ENCODE measurements around the gene OXT. TPM values are rescaled to one million over a fixed set of nuclear protein-coding genes. Genes with fewer than 3 reads are reported as not detected.
"Not testable (repeated sequence)": the region's sequence is repeated elsewhere in the genome, so short reads cannot be mapped to it uniquely, and the experiment has no call there.

OXT gene
- polyA plus RNA-seq (2013, experiment 1 of 2; ENCODE audit: insufficient read length), result not detected
- polyA plus RNA-seq (2013, experiment 2 of 2; ENCODE audit: insufficient read length), result not detected

DNA sequence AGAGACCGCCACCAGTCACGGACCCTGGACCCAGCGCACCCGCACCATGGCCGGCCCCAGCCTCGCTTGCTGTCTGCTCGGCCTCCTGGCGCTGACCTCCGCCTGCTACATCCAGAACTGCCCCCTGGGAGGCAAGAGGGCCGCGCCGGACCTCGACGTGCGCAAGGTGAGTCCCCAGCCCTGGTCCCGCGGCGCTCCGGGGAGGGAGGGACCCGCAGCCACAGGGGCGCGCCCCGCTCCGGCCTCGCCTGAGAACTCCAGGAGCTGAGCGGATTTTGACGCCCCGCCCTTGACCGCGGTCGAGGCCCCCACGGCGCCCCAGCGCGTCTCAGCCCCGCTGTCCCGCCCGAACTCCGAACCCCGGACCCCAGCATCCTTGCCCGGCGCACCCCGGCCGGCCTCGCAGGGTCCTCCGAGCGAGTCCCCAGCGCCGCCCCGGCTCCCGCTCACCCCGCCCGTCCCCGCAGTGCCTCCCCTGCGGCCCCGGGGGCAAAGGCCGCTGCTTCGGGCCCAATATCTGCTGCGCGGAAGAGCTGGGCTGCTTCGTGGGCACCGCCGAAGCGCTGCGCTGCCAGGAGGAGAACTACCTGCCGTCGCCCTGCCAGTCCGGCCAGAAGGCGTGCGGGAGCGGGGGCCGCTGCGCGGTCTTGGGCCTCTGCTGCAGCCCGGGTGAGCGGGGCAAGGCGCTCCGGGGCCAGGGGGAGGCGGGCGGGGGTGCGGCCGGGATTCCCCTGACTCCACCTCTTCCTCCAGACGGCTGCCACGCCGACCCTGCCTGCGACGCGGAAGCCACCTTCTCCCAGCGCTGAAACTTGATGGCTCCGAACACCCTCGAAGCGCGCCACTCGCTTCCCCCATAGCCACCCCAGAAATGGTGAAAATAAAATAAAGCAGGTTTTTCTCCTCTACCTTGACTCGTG lies at the start of gene OXT:
Gene OXT (plus strand): TSS at position 11 of the 920 bp plus-strand sequence. CDS start 36 bp downstream, at position 47.
- peak; percentile 47 for DNase-seq

DNA sequence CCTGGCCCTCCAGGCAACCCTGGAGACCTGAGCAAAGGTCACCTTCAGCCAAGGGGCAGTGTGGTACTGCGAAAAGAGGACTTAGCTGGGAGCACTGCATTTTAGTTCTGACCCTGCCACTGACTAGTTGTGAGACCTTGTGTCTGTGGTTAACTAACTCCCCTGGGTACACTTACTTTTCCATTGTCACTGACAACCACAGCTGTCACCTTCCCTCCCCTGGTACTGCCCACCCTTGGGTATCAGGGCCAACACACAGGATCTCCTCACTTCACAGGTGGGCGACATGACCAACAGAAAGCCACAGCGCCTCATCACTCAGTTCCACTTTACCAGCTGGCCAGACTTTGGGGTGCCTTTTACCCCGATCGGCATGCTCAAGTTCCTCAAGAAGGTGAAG lies 49.6 kb upstream of the OXT start:
- no peak for DNase-seq

DNA sequence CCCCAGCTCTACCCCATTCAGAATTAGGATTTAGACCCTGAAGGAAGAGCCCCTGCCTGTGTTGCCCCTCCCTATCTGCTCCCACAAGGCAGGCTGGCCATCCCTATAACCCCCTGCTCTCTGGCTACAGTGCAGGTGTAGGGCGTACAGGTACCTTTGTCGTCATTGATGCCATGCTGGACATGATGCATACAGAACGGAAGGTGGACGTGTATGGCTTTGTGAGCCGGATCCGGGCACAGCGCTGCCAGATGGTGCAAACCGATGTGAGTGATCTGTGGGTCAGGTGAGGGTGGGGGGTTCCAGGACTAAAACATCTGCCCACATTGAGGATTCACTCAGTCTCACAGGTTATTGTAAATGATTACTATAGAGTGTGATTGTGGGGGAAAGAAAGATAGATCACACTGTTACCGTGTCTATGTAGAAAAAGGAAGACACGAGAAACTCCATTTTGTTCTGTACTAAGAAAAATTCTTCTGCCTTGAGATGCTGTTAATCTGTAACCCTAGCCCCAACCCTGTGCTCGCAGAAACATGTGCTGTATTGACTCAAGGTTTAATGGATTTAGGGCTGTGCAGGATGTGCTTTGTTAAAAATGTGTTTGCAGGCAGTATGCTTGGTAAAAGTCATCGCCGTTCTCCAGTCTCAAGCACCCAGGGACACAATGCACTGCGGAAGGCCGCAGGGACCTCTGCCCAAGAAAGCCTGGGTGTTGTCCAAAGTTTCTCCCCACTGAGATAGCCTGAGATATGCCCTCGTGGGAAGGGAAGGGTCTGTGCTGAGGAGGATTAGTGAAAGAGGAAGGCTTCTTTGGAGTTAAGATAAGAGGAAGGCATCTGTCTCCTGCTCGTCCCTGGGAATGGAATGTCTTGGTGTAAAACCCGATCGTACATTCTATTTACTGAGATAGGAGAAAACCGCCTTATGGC lies 48.6 kb upstream of the OXT start:
- not testable (repeated sequence) for DNase-seq

DNA sequence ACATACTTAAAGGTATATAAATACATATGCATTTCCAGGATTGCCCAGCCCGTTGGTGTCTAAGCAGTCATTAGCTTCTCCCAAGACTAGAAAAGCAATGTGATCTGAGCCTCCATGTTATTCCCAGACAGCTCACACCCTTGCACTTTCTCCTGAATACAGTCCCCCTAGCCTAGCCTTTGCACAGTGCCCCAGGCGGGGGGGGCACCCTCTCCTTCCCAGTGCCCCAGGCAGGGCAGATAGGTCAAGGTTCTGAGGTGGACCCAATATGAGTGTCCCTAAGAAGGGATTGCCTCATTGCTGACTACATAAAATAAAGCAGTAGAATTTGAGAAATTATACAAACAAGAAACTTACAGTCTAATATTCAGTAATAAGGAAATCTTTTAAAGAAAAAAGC lies 43.4 kb upstream of the OXT start:
- no peak for DNase-seq

DNA sequence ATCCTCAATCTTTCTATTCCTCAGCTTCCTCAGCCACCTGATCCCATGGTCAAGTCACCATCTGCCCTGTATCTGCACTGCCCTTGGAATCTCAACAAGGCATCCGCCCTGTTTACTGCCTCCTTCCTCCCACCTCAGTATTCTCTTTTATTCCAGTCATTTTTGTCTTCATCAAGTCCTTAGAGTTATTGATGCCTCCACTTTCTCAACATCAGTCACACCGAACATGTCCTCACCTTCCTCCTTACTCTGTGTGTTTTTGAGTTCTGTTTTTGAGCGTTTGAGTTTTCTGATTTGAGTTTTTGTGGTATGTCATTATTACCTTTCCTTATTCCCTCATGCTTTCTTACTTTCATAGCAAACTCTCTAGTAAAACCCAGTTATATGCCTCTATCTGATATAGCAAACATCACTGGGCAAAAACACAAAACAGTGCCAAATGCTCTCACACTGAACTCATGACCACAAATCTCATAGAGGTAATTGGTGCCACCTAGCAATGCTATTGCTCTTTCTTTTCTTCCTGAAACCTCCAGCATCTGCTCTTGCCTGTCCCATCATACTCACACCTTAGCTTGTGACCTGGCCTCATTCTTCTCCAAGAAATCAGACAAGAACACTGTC lies 39.8 kb upstream of the OXT start:
- no peak for DNase-seq

DNA sequence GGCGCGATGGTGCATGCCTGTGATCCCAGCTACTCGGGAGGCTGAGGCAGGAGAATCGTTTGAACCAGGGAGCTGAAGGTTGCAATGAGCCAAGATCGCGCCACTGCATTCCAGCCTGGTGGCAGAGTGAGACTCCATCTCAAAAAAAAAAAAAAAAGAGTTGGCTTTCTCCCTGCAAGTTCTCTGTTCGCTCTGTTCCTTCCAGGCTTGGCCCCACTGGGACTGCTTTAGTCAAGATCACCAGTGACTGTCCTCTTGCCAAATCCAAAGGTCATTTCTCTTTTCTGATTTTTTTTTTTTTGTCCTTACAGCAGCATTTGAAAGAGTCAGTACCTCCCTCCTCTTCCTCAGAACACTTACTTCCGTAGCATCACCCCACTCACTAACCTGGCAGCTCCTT lies 38.8 kb upstream of the OXT start:
- DNase-seq, result no peak

DNA sequence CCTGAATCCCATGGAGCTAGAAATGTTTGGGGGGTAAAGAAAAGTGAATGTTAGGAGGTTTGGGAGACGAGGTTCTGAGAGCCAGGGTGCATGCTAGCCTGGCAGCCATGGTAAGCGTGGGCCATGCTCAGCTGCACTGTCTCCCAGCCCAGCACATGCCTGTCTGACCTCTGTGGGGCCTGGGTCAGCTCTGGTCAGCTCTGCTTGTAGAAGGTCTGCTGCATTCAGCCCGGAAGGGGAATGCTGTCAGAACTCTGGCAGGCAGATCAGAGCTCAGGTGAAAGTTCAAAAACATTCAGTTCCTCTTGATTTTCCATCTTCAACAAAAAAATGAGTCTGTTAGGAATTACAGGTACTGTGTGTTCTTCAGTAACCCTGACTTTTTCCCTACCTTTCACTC lies 33.8 kb upstream of the OXT start:
- DNase-seq, result no peak

DNA sequence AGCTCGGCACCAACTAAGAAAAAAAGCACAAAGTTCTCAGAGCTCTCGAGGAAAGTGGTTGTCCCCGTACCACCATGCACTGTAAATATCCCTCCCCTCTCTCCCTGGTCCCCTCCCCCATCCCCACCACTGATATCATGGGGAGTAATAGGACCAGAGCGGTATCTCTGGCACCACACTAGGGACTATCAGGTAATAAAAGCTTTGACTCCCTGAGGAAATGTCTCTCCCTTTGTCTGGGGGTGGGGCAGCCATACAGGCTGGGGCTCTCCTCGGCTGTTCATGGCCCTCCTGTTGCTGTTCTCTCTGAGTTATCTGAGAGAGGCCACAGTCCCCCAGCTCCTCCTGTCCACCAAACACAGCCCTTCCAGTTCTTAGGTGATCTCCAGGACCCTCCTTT lies 33.0 kb upstream of the OXT start:
- DNase-seq, result no peak

DNA sequence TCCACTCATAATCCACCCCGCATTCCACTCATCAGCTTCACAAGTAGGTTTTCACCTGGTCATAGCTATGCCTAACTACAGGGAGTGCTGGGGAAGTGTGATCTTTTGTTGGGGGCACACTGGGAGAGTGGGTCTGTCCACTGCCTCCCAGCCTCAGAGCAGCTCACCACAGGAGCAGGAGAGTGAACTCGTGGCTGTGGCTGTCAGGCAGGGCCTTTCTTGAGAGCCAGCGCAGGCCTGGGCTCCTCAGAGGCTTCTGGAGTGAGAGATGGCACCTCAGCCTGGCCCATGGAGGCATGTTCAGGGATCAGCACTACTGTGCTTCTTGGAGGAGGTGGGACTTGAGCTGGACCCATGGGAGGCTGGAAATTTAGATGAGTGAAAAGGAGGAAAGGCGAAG lies 32.0 kb upstream of the OXT start:
- no peak for DNase-seq

DNA sequence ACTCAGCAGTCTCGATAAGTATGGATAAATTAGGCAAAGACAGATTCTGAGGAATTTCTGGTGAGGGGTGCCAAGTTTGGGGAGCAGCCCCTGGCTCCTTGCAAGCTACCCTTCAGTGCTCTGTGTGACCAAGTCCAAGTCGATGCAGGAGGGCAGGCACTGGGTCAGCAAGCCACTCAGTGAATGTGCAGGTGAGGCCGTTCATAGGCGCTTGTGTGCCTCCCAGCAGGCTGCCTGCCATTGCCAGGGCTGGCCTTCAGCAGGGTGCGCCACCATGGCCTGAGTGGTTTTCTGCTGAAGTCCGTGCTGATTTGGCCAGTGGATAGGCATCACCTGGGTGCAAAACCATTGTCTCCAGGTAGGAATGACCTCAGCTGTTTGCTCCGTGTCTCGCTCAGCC lies 31.3 kb upstream of the OXT start:
- DNase-seq, result no peak

DNA sequence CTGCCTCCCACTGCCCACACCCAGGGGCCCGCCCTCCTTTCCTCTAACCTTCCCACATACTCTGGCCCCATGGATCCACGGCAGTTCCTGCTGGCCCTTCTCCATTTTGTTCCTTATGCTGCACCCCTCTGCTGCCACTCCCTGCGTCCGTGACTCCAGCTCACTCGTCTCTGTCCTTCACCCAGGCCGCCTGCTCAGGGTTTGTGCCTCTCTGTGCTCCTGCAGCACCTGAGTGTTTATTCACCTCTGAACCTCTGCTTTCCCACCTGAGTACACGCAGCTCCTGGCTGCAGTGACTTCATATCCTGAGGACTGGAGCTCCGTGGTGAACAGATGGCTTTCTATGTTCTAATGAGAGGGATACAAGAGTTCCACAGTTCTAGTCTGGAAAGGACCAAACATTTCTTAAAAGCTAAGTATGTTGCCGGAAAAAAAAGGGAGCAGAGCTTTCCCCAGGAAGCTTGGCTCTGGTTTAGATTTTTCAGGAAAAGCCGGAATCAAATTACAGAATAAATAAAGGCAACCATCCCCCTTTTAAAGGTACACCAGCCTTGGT lies 29.5 kb upstream of the OXT start:
- no peak for DNase-seq

DNA sequence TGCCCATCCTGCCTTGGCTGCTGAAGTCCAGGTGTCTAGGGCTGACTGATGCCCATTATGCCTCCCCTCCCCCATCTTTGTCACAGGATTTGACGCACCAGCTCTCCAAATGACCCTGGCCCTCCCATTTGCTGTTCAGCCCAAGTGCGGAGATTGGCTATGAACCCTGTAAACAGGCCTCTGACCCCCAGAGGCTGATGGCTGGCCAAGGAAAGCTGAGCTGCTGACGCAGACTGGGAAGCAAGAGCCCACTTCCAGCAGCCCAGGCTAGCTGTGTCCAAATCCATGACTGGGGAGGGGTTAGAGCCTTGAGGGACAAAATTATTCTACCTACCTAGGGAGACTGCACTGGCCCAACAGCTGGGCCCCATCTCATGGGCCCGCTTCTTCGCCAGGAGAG lies 28.8 kb upstream of the OXT start:
- DNase-seq, result no peak

DNA sequence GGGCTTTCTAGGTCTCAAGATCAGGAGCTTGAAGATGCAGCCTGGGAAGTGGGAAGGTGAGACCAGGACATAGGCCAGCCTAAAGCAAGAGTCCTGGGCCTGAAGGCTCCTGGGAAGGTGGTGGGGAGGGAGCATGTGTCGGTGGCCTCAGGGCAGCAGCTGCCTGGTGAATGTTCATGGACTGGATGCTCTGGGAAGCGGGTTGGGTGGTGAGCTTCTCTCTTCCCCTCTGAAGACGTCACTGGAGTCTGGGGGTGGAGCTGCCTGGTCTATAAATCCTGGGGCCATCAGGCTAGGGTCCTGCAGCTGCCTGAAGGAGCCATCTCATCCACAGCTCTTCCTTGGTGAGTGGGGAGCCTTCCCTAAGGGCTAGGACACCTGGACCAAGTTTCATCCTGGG lies 28.1 kb upstream of the OXT start, which contains the start of gene GNRH2:
Gene GNRH2 (plus strand): TSS at position 301 of the 400 bp plus-strand sequence. CDS start 793 bp downstream, outside the sequence.
- DNase-seq, result no peak

DNA sequence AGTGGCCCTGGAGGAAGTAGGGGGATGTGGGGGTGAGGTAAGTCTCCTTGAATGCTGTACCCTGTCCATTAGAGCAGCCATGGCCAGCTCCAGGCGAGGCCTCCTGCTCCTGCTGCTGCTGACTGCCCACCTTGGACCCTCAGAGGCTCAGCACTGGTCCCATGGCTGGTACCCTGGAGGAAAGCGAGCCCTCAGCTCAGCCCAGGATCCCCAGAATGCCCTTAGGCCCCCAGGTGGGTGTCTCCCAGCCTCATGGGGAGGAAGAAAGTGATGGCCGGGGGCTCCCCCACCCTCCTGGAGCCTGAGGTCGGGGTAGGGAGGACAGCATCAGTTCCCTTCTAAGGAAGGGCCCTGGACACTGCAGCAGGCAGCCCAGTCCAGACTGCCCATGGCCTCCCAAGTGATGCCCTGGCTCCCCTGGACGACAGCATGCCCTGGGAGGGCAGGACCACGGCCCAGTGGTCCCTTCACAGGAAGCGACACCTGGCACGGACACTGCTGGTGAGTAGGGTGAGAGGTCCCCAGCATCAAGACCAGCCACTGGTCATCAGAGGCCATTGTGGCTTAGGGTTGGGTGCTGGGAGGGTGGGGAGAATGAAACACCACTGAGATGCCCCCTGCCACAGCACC lies 27.0 kb upstream of the OXT start:
- DNase-seq, result no peak

DNA sequence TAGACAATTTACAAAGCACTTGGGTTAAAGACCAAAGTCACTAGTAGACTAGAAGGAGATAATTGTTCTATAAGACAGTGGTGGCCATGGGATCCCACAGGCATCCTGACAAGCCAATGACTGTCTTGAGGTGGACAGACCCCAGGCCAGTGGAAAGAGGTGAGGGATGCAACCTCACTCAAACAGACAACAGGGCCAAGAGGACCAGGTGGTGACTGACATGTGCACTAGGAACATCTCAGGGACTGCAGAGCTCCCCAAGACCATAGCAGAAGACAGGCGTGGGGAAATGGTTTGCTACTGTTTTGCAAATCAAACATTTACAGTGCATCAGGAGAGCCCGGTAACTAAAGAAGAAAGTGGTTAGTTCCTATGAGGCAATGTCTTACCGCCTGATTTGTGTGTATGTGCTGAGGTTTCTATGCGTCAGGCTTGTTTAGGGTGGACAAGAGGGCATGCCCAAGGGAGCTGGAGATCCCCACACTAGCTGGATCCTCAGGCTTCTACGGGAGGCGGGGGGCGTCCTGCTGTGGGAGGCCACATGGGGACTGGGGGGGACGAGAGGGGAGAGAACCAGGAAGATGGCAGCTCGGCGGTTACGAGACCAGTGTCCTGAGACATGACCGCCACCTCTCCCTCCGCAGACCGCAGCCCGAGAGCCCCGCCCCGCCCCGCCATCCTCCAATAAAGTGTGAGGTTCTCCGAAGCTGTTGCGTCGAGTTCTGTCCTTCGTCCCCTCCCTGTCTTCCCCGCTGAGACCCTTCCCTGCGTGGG lies 26.2 kb upstream of the OXT start:
- DNase-seq, result peak; percentile 77

DNA sequence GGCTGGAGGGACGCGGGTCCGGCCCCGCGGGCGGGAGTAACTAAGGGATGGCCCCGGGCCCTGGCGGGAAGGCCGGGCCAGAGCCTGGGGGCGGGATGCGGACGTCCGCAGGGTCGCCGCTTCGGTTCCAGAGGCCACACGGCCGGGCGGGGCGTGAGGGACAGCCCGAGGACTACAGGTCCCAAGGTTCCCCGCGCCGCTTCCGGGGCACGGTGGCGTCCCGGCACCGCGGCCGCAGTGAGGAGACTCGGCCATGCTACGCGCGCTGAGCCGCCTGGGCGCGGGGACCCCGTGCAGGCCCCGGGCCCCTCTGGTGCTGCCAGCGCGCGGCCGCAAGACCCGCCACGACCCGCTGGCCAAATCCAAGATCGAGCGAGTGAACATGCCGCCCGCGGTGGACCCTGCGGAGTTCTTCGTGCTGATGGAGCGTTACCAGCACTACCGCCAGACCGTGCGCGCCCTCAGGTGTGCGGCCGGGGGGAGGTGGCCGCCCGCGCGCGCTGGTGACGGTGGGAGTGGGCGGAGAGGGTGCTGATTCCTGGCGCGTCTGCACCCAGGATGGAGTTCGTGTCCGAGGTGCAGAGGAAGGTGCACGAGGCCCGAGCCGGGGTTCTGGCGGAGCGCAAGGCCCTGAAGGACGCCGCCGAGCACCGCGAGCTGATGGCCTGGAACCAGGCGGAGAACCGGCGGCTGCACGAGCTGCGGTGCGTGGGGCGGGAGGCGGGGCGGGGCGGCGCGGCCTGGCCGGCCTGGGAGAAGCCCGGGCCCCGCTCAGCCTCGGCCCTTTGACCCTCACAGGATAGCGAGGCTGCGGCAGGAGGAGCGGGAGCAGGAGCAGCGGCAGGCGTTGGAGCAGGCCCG lies 25.4 kb upstream of the OXT start, which contains the start of gene MRPS26:
Gene MRPS26 (plus strand): TSS at position 237 of the 861 bp plus-strand sequence. CDS start 17 bp downstream, at position 254.
- peak; percentile 87 for DNase-seq

DNA sequence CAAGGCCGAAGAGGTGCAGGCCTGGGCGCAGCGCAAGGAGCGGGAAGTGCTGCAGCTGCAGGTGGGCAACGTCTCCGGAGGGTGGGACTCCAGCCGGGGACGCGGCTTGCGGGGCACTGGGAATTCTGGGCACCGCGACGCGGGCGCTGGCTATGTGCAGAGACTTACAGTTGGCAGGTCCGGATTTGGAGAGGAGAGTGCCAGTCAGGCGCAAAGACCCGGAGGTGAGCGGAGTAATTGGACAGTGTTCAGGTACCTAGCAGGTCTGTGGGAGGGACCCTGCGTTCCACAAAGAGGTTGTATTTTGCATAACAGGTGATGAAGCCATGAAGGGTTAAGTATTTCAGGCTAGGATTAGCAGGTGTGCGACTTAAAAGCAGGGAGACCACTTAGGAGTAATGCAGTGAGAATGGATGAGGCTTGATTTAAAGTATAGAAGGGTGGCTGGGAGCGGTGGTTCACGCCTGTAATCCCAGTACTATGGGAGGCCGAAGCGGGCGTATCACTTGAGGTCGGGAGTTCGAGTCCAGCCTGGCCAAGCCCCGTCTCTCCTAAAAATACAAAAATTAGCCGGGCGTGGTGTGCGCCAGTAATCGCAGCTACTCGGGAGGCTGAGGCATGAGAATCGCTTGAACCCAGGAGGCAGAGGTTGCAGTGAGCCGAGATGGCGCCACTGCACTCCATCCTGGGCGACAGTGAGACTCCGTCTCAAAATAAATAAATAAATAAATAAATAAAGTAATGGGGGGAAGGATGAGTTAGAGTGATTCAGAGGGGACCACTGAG lies 24.6 kb upstream of the OXT start:
- peak; percentile 8 for DNase-seq

DNA sequence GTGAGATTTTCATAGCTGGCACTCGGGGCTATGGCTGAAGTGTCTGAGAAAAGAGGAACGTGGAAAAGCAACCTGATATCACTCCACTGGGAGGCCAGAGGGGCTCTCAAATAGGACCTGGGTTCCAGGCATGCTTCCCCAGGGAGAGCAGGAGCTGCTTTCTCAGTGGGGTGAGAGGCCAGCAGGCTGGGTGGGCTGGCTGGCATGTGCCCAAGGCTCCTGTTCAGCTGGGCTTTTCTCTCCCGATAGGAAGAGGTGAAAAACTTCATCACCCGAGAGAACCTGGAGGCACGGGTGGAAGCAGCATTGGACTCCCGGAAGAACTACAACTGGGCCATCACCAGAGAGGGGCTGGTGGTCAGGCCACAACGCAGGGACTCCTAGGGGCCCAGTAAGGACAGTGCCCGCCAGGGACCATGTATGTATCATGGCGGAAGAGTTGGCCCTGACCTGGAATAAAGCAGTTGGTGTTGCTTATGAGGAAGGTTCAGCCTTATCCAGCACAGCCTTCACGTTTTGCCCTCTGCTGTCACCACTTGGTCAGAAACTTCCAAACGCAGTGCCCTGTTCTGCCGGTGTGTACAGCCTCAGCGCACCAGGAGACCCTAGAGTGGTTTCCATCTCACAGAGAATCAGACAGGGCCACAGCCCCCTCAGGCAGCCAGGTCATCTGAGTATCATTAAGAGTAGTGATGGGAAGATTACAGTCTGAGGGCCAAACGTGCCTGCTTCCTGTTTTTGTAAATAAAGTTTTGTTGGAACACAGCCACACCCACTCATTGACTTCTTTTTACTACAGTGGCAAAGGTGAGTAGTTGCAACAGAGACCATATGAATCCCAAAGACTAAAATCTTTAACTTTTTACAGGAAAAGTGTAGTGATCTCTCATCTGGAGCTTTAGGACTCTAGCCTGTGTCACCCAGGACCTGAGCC lies 23.7 kb upstream of the OXT start:
- no peak for DNase-seq
